HEK293T (cell line): ENCODE data around the gene CMPK2.

Experiments
- BHLHE40 ChIP-seq: fragments of 450-650 bp; IDR thresholded peaks from 2 replicates; pipeline ENCODE4 v1.6.1; 2016; ENCODE audit warnings: mild to moderate bottlenecking, moderate library complexity, borderline replicate concordance
- FOXK2 ChIP-seq: fragments of 450-650 bp; IDR thresholded peaks from 2 replicates; pipeline ENCODE4 v1.6.1; 2016; ENCODE audit warnings: mild to moderate bottlenecking
- FOXM1 ChIP-seq: fragments of 450-650 bp; IDR thresholded peaks from 2 replicates; pipeline ENCODE4 v1.6.1; 2017; ENCODE audit warnings: mild to moderate bottlenecking, borderline replicate concordance
- HDGF ChIP-seq: fragments of 450-650 bp; IDR thresholded peaks from 2 replicates; pipeline ENCODE4 v1.6.1; 2017; ENCODE audit warnings: antibody characterized with exemption, borderline replicate concordance
- NFRKB ChIP-seq: fragments of 450-650 bp; IDR thresholded peaks from 2 replicates; pipeline ENCODE4 v1.6.1; 2016; ENCODE audit warnings: mild to moderate bottlenecking, moderate library complexity
- PKNOX1 ChIP-seq: fragments of 450-650 bp; IDR thresholded peaks from 2 replicates; pipeline ENCODE4 v1.6.1; 2016
- SP1 ChIP-seq: fragments of 450-650 bp; IDR thresholded peaks from 2 replicates; pipeline ENCODE4 v1.6.1; 2017
- SUZ12 ChIP-seq: fragments of 450-650 bp; IDR thresholded peaks from 2 replicates; pipeline ENCODE4 v1.6.1; 2016; ENCODE audit warnings: mild to moderate bottlenecking
- ZNF384 ChIP-seq: fragments of 450-650 bp; IDR thresholded peaks from 2 replicates; pipeline ENCODE4 v1.6.1; 2016

GRCh38 chr2:6896930-6897759 lies 31.4 kb upstream of the CMPK2 start:
- TF ChIP-seq PKNOX1: no peak
- no peak for TF ChIP-seq ZNF384
- no peak for TF ChIP-seq BHLHE40
- TF ChIP-seq SP1: no peak
- no peak for TF ChIP-seq FOXM1
- no peak for TF ChIP-seq FOXK2
- no peak for TF ChIP-seq SUZ12
- no peak for TF ChIP-seq NFRKB
- TF ChIP-seq HDGF: no peak
